Central memory CD8-positive, alpha-beta T cell (primary cell): ENCODE measurements around the gene CCDC201.
"Not testable (repeated sequence)": the region's sequence is repeated elsewhere in the genome, so short reads cannot be mapped to it uniquely, and the experiment has no call there.

ENCODE experiments used
- ATAC-seq: fragments of 150-1000 bp; cut with Tn5 transposase; replicated peaks from 2 replicates; pipeline ENCODE4 v1.10.0; 2022; ENCODE audit warnings: mild to moderate bottlenecking, moderate FRiP score, moderate number of reproducible peaks; ENCODE audit not compliant: poor library complexity, severe bottlenecking; ENCODE audit errors: extremely low read depth
- DNase-seq, 2 donors: peaks; one replicate each; pipeline ENCODE4 v3.0.0; 2021; ENCODE audit warnings: low spot score in 2 of 2
- H3K27ac Mint-ChIP-seq: one replicate; pipeline ENCODE4 v1.8.0; 2022; ENCODE audit warnings: low read depth, mild to moderate bottlenecking, moderate library complexity, mixed read lengths
- H3K27me3 Mint-ChIP-seq: one replicate; pipeline ENCODE4 v1.8.0; 2022; ENCODE audit warnings: mixed read lengths
- H3K36me3 Mint-ChIP-seq: one replicate; pipeline ENCODE4 v1.8.0; 2022; ENCODE audit warnings: mild to moderate bottlenecking, moderate library complexity, mixed read lengths; ENCODE audit not compliant: insufficient read depth
- H3K4me1 Mint-ChIP-seq: one replicate; pipeline ENCODE4 v1.8.0; 2022; ENCODE audit warnings: mixed read lengths
- H3K4me3 Mint-ChIP-seq: one replicate; pipeline ENCODE4 v1.8.0; 2022; ENCODE audit warnings: mild to moderate bottlenecking, moderate library complexity, mixed read lengths
- H3K9me3 Mint-ChIP-seq: one replicate; pipeline ENCODE4 v1.8.0; 2022; ENCODE audit warnings: mixed read lengths

CCDC201 gene

GRCh38 chr7:45853491-45853890 lies 19.4 kb downstream of the CCDC201 start:
- H3K27me3 Mint-ChIP-seq, result peaks cover 27% of the 10 kb centered on the region
- not testable (repeated sequence) for H3K27ac Mint-ChIP-seq, ATAC-seq, H3K36me3 Mint-ChIP-seq, H3K4me3 Mint-ChIP-seq, H3K9me3 Mint-ChIP-seq, DNase-seq, H3K4me1 Mint-ChIP-seq

- peaks cover 22% of the 10 kb centered on the region for H3K27me3 Mint-ChIP-seq
- not testable (repeated sequence) for H3K36me3 Mint-ChIP-seq, DNase-seq, H3K4me1 Mint-ChIP-seq, H3K9me3 Mint-ChIP-seq, H3K27ac Mint-ChIP-seq, ATAC-seq, H3K4me3 Mint-ChIP-seq
Measured at GRCh38 chr7:45852984-45853383, 19.9 kb downstream of the CCDC201 start.

GRCh38 chr7:45848734-45849133 lies 24.1 kb downstream of the CCDC201 start:
- peaks cover 22% of the 10 kb centered on the region for H3K27me3 Mint-ChIP-seq
- H3K36me3 Mint-ChIP-seq, H3K4me3 Mint-ChIP-seq, H3K4me1 Mint-ChIP-seq, DNase-seq, H3K9me3 Mint-ChIP-seq, ATAC-seq, H3K27ac Mint-ChIP-seq: not testable (repeated sequence)

GRCh38 chr7:45846536-45846935 lies 26.3 kb downstream of the CCDC201 start:
- not testable (repeated sequence) for H3K27ac Mint-ChIP-seq, ATAC-seq, H3K9me3 Mint-ChIP-seq, H3K27me3 Mint-ChIP-seq, H3K36me3 Mint-ChIP-seq, H3K4me1 Mint-ChIP-seq, DNase-seq, H3K4me3 Mint-ChIP-seq

- DNase-seq, H3K4me3 Mint-ChIP-seq, H3K27ac Mint-ChIP-seq, ATAC-seq, H3K9me3 Mint-ChIP-seq, H3K36me3 Mint-ChIP-seq, H3K4me1 Mint-ChIP-seq: not testable (repeated sequence)
- peaks cover 13% of the 10 kb centered on the region for H3K27me3 Mint-ChIP-seq
Measured at GRCh38 chr7:45841926-45842717, 30.8 kb downstream of the CCDC201 start.

- not testable (repeated sequence) for H3K4me3 Mint-ChIP-seq
Measured at GRCh38 chr7:45838852-45839251, 34.0 kb downstream of the CCDC201 start.

GRCh38 chr7:45832433-45833177 lies 40.3 kb downstream of the CCDC201 start:
- not testable (repeated sequence) for H3K9me3 Mint-ChIP-seq, H3K27me3 Mint-ChIP-seq, DNase-seq, H3K27ac Mint-ChIP-seq, H3K4me3 Mint-ChIP-seq, H3K36me3 Mint-ChIP-seq, ATAC-seq, H3K4me1 Mint-ChIP-seq

More at GRCh38 chr7:45838852-45839251, 34.0 kb downstream of the CCDC201 start:
- DNase-seq, H3K9me3 Mint-ChIP-seq, H3K27ac Mint-ChIP-seq, ATAC-seq, H3K4me1 Mint-ChIP-seq, H3K36me3 Mint-ChIP-seq: not testable (repeated sequence)
- peaks cover 13% of the 10 kb centered on the region for H3K27me3 Mint-ChIP-seq

- H3K9me3 Mint-ChIP-seq, H3K27me3 Mint-ChIP-seq, H3K27ac Mint-ChIP-seq, ATAC-seq, H3K4me1 Mint-ChIP-seq, DNase-seq, H3K4me3 Mint-ChIP-seq, H3K36me3 Mint-ChIP-seq: not testable (repeated sequence)
Measured at GRCh38 chr7:45829846-45830245, 43.0 kb downstream of the CCDC201 start.

- DNase-seq, H3K36me3 Mint-ChIP-seq, H3K9me3 Mint-ChIP-seq: not testable (repeated sequence)
Measured at GRCh38 chr7:45827731-45828130, 45.2 kb downstream of the CCDC201 start.

GRCh38 chr7:45826550-45826949 lies 46.3 kb downstream of the CCDC201 start:
- not testable (repeated sequence) for ATAC-seq, H3K9me3 Mint-ChIP-seq, H3K36me3 Mint-ChIP-seq, H3K4me1 Mint-ChIP-seq, DNase-seq, H3K4me3 Mint-ChIP-seq, H3K27me3 Mint-ChIP-seq, H3K27ac Mint-ChIP-seq

More at GRCh38 chr7:45827731-45828130, 45.2 kb downstream of the CCDC201 start:
- H3K4me3 Mint-ChIP-seq, H3K4me1 Mint-ChIP-seq, ATAC-seq, H3K27me3 Mint-ChIP-seq, H3K27ac Mint-ChIP-seq: not testable (repeated sequence)

GRCh38 chr7:45818763-45819162 lies 54.1 kb downstream of the CCDC201 start:
- H3K9me3 Mint-ChIP-seq, H3K4me3 Mint-ChIP-seq, ATAC-seq, H3K27me3 Mint-ChIP-seq, H3K27ac Mint-ChIP-seq, H3K4me1 Mint-ChIP-seq, H3K36me3 Mint-ChIP-seq, DNase-seq: not testable (repeated sequence)

GRCh38 chr7:45817913-45818312 lies 55.0 kb downstream of the CCDC201 start:
- not testable (repeated sequence) for H3K27me3 Mint-ChIP-seq, H3K4me1 Mint-ChIP-seq, H3K27ac Mint-ChIP-seq, DNase-seq, H3K4me3 Mint-ChIP-seq, H3K36me3 Mint-ChIP-seq, H3K9me3 Mint-ChIP-seq, ATAC-seq

GRCh38 chr7:45817016-45817415 lies 55.9 kb downstream of the CCDC201 start:
- H3K27me3 Mint-ChIP-seq, H3K9me3 Mint-ChIP-seq, ATAC-seq, DNase-seq, H3K27ac Mint-ChIP-seq, H3K4me3 Mint-ChIP-seq, H3K36me3 Mint-ChIP-seq, H3K4me1 Mint-ChIP-seq: not testable (repeated sequence)
